HG02852 (cell line): ENCODE measurements around the gene NEIL3.

Experiments used
- ATAC-seq: cut with Tn5 transposase; IDR thresholded peaks from one replicate; pipeline ENCODE4 v1.9.1; 2021; ENCODE audit warnings: mild to moderate bottlenecking, moderate library complexity; ENCODE audit not compliant: unreplicated experiment

NEIL3 gene

GRCh38 chr4:177405508-177405907, 95.8 kb downstream of the NEIL3 start:
- no peak for ATAC-seq

GRCh38 chr4:177408023-177408422, 98.3 kb downstream of the NEIL3 start:
- ATAC-seq: no peak

GRCh38 chr4:177410566-177410965, 100.9 kb downstream of the NEIL3 start:
- ATAC-seq: no peak

GRCh38 chr4:177411996-177412395, 102.3 kb downstream of the NEIL3 start:
- ATAC-seq: no peak
